HCEC 1CT (cell line): ENCODE data around the gene PNKD.
A peak's percentile ranks its signal among the peaks of the same experiment; 100 is the strongest.

Source experiments
- DNase-seq: peaks from one replicate; pipeline ENCODE4 v3.0.0-alpha.2; 2017

The PNKD gene

GRCh38 chr2:218269900-218270720 is at the start of gene PNKD, which contains the start of gene AAMP:
TSS of gene PNKD (plus strand) at chr2:218270519. CDS start at chr2:218270536, 17 bp downstream.
TSS of gene AAMP (minus strand) at chr2:218270137. CDS start at chr2:218270086, 51 bp downstream.
- peak; percentile 99 for DNase-seq

- no peak for DNase-seq
These were observed 49.3 kb upstream of the PNKD start for GRCh38 chr2:218221000-218221399.

GRCh38 chr2:218223046-218223445 is 47.3 kb upstream of the PNKD start:
- DNase-seq, result no peak

- no peak for DNase-seq
These were observed 46.1 kb upstream of the PNKD start for GRCh38 chr2:218224186-218224585.

GRCh38 chr2:218226903-218227302 is 43.4 kb upstream of the PNKD start:
- DNase-seq, result no peak

GRCh38 chr2:218228366-218229090 is 41.8 kb upstream of the PNKD start:
- peak; percentile 26 for DNase-seq

GRCh38 chr2:218229239-218229638 is 41.1 kb upstream of the PNKD start:
- peak; percentile 88 for DNase-seq

GRCh38 chr2:218229851-218230250 is 40.5 kb upstream of the PNKD start:
- DNase-seq, result no peak

GRCh38 chr2:218230882-218231281 is 39.4 kb upstream of the PNKD start:
- DNase-seq, result peak; percentile 41

- DNase-seq, result no peak
These were observed 36.8 kb upstream of the PNKD start for GRCh38 chr2:218233543-218233942.

- no peak for DNase-seq
These were observed 35.8 kb upstream of the PNKD start for GRCh38 chr2:218234521-218234920.

GRCh38 chr2:218235017-218235416 is 35.3 kb upstream of the PNKD start:
- no peak for DNase-seq

GRCh38 chr2:218236829-218237228 is 33.5 kb upstream of the PNKD start:
- no peak for DNase-seq

GRCh38 chr2:218238887-218239286 is 31.4 kb upstream of the PNKD start:
- no peak for DNase-seq

- DNase-seq, result no peak
These were observed 26.1 kb upstream of the PNKD start for GRCh38 chr2:218244204-218244603.

GRCh38 chr2:218244665-218245064 is 25.7 kb upstream of the PNKD start:
- DNase-seq, result no peak

GRCh38 chr2:218245214-218245613 is 25.1 kb upstream of the PNKD start:
- DNase-seq, result no peak

GRCh38 chr2:218249691-218250090 is 20.6 kb upstream of the PNKD start:
- DNase-seq, result no peak

GRCh38 chr2:218252509-218253231 is 17.6 kb upstream of the PNKD start:
- peak; percentile 44 for DNase-seq

- DNase-seq, result no peak
These were observed 17.1 kb upstream of the PNKD start for GRCh38 chr2:218253232-218253625.

- DNase-seq, result peak; percentile 89
These were observed 14.9 kb upstream of the PNKD start for GRCh38 chr2:218255446-218255845.

GRCh38 chr2:218256612-218257350 is 13.5 kb upstream of the PNKD start:
- DNase-seq, result no peak
